ENCODE measurements around the gene MDM2. TPM values are rescaled to one million over a fixed set of nuclear protein-coding genes. Genes with fewer than 3 reads are reported as not detected.

The MDM2 gene
- total and polyA plus RNA-seq, 10 of the 15 experiments (the other 5 are each of a cell fraction or from before 2014, with no cell fraction given), result 48.2 to 174 (median 85.0) TPM

DNA sequence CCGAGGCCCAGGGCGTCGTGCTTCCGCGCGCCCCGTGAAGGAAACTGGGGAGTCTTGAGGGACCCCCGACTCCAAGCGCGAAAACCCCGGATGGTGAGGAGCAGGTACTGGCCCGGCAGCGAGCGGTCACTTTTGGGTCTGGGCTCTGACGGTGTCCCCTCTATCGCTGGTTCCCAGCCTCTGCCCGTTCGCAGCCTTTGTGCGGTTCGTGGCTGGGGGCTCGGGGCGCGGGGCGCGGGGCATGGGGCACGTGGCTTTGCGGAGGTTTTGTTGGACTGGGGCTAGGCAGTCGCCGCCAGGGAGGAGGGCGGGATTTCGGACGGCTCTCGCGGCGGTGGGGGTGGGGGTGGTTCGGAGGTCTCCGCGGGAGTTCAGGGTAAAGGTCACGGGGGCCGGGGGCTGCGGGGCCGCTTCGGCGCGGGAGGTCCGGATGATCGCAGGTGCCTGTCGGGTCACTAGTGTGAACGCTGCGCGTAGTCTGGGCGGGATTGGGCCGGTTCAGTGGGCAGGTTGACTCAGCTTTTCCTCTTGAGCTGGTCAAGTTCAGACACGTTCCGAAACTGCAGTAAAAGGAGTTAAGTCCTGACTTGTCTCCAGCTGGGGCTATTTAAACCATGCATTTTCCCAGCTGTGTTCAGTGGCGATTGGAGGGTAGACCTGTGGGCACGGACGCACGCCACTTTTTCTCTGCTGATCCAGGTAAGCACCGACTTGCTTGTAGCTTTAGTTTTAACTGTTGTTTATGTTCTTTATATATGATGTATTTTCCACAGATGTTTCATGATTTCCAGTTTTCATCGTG is 612 bp downstream of the MDM2 start:
- POLR2A ChIA-PET, result interaction anchor here (0.6 to 2.5 kb wide), 18 partner anchors 8 to 1539 kb away, joined by 3 to 8 read pairs (median 4); partner anchors contain the start of genes CAND1, RAP1B and SLC35E3
- TF ChIP-seq LARP7 (IDR thresholded peaks at IDR 0.05) (peak; percentile 21; the same call in 1 of the 2 replicates), PML (IDR thresholded peaks at IDR 0.05; ENCODE audit: low read length) (peak; percentile 96), TAF1 (IDR thresholded peaks at IDR 0.05; ENCODE audit: borderline replicate concordance, low read depth, low read length) (peak; percentile 91), JUND (IDR thresholded peaks at IDR 0.05; ENCODE audit: low read depth, low read length) (no peak; the same call in 1 of the 2 replicates), NR2C2 (IDR thresholded peaks at IDR 0.05; ENCODE audit: borderline replicate concordance, control insufficient read depth, insufficient read length, low read depth) (no peak), EED (IDR thresholded peaks at IDR 0.05; ENCODE audit: low read depth) (peak; percentile 87), NR2F1 (conservative IDR thresholded peaks at IDR 0.05) (peak; percentile 93), POU2F2 (IDR thresholded peaks at IDR 0.05; ENCODE audit: borderline replicate concordance, low read depth, low read length) (peak; percentile 98)
- TF ChIP-seq, protein P1, sequence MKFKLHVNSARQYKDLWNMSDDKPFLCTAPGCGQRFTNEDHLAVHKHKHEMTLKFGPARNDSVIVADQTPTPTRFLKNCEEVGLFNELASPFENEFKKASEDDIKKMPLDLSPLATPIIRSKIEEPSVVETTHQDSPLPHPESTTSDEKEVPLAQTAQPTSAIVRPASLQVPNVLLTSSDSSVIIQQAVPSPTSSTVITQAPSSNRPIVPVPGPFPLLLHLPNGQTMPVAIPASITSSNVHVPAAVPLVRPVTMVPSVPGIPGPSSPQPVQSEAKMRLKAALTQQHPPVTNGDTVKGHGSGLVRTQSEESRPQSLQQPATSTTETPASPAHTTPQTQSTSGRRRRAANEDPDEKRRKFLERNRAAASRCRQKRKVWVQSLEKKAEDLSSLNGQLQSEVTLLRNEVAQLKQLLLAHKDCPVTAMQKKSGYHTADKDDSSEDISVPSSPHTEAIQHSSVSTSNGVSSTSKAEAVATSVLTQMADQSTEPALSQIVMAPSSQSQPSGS (IDR thresholded peaks at IDR 0.05; ENCODE audit: low read length), result peak; percentile 77; the same call in 1 of the 2 replicates
- TF ChIP-seq, protein P2, sequence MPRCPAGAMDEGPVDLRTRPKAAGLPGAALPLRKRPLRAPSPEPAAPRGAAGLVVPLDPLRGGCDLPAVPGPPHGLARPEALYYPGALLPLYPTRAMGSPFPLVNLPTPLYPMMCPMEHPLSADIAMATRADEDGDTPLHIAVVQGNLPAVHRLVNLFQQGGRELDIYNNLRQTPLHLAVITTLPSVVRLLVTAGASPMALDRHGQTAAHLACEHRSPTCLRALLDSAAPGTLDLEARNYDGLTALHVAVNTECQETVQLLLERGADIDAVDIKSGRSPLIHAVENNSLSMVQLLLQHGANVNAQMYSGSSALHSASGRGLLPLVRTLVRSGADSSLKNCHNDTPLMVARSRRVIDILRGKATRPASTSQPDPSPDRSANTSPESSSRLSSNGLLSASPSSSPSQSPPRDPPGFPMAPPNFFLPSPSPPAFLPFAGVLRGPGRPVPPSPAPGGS (IDR thresholded peaks at IDR 0.05; ENCODE audit: borderline replicate concordance, insufficient read depth, low read depth, low read length, poor library complexity, severe bottlenecking), result peak; percentile 81
- TF ChIP-seq, protein P3, sequence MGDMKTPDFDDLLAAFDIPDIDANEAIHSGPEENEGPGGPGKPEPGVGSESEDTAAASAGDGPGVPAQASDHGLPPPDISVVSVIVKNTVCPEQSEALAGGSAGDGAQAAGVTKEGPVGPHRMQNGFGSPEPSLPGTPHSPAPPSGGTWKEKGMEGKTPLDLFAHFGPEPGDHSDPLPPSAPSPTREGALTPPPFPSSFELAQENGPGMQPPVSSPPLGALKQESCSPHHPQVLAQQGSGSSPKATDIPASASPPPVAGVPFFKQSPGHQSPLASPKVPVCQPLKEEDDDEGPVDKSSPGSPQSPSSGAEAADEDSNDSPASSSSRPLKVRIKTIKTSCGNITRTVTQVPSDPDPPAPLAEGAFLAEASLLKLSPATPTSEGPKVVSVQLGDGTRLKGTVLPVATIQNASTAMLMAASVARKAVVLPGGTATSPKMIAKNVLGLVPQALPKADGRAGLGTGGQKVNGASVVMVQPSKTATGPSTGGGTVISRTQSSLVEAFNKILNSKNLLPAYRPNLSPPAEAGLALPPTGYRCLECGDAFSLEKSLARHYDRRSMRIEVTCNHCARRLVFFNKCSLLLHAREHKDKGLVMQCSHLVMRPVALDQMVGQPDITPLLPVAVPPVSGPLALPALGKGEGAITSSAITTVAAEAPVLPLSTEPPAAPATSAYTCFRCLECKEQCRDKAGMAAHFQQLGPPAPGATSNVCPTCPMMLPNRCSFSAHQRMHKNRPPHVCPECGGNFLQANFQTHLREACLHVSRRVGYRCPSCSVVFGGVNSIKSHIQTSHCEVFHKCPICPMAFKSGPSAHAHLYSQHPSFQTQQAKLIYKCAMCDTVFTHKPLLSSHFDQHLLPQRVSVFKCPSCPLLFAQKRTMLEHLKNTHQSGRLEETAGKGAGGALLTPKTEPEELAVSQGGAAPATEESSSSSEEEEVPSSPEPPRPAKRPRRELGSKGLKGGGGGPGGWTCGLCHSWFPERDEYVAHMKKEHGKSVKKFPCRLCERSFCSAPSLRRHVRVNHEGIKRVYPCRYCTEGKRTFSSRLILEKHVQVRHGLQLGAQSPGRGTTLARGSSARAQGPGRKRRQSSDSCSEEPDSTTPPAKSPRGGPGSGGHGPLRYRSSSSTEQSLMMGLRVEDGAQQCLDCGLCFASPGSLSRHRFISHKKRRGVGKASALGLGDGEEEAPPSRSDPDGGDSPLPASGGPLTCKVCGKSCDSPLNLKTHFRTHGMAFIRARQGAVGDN (IDR thresholded peaks at IDR 0.05), result peak; percentile 63

More for the DNA sequence above, 612 bp downstream of the MDM2 start:
- 1% methylated on average over 31 of the region's 61 CpGs for WGBS (ENCODE audit: insufficient coverage, insufficient replicate concordance, low lambda C conversion rate, missing lambda C conversion rate)
- CTCF ChIA-PET, result interaction anchor here (0.7 to 2.7 kb wide), 9 partner anchors 10 to 572 kb away, joined by 3 to 17 read pairs (median 3); partner anchors contain the start of gene SLC35E3
- peak overlapping the region; percentile 100 for H3K9ac ChIP-seq (ENCODE audit: control insufficient read depth, insufficient read depth, low read length)
- RAD21 ChIA-PET (ENCODE audit: unreplicated experiment), result interaction anchor here (0.9 to 3.2 kb wide), 12 partner anchors 9 to 491 kb away, joined by 3 to 25 read pairs (median 4); partner anchors contain the start of gene SLC35E3
- peak overlapping the region; percentile 52 for H2AFZ ChIP-seq (ENCODE audit: control insufficient read depth, low read depth, low read length)
- H3K9me3 ChIP-seq (replicated peaks; ENCODE audit: control insufficient read depth, insufficient read depth, low read length), result peaks cover 2% of the 10 kb centered on the region; the same call in 1 of the 3 replicates
- SMC1A ChIA-PET (ENCODE audit: uncharacterized antibody, unreplicated experiment), result interaction anchor here (0.7 to 2.4 kb wide), 11 partner anchors 8 to 434 kb away, joined by 3 to 13 read pairs (median 3); partner anchors contain the start of gene SLC35E3
- H3K79me2 ChIP-seq (ENCODE audit: control insufficient read depth, insufficient read depth, low read length), result peaks cover 55% of the 10 kb centered on the region
- peak overlapping the region; percentile 87 for H3K4me2 ChIP-seq (ENCODE audit: control insufficient read depth, insufficient read depth)
- peaks cover 0 to 11% of the 10 kb centered on the region in 2 experiments; a peak in 1 of 4 replicates for H3K36me3 ChIP-seq (ENCODE audit: control insufficient read depth in 2 of 2, insufficient read depth in 2 of 2, low read length in 1 of 2)
- H4K20me1 ChIP-seq (ENCODE audit: control insufficient read depth, insufficient read depth), result no peaks in the 10 kb centered on the region
- in situ Hi-C loops (cut with MboI) (no loop called here), intact Hi-C loops (cut with micrococcal nuclease; ENCODE audit: unreplicated experiment) (loop anchor here (1.0 to 5.0 kb wide), 6 partner anchors 62 to 476 kb away; partner anchors contain the start of genes MDM1, NUP107, RAP1B and SLC35E3)
- BruUV-seq (replicated peaks), result no TSS peak
- H3K4me1 ChIP-seq (ENCODE audit: control insufficient read depth, insufficient read depth, low read length), result no peaks in the 10 kb centered on the region; the same call in 1 of the 2 replicates
- peak overlapping the region; percentile 83 for H3K4me3 ChIP-seq
- H3K27me3 ChIP-seq (replicated peaks in 1 of 2; ENCODE audit: control insufficient read depth in 2 of 2, insufficient read depth in 2 of 2, low read length in 1 of 2), result no peaks in the 10 kb centered on the region
- ATAC-seq (peak; percentile 77), FAIRE-seq (peak; percentile 79), DNase-seq (ENCODE audit: low read depth, low spot score) (peak; percentile 90)
- H3K27ac ChIP-seq (ENCODE audit: control insufficient read depth, insufficient read depth), result peak overlapping the region; percentile 100

Measured in GM12878 (cell line).